HG03175 (cell line): ENCODE results near the gene CELSR1.
"Not testable (repeated sequence)": the region's sequence is repeated elsewhere in the genome, so short reads cannot be mapped to it uniquely, and the experiment has no call there.

Experiments
- ATAC-seq: cut with Tn5 transposase; IDR thresholded peaks from one replicate; pipeline ENCODE4 v1.9.1; 2021; ENCODE audit warnings: mild to moderate bottlenecking, moderate library complexity; ENCODE audit not compliant: unreplicated experiment

CELSR1 gene

GRCh38 chr22:46513908-46514550, 23.4 kb downstream of the CELSR1 start:
- no peak for ATAC-seq

DNA sequence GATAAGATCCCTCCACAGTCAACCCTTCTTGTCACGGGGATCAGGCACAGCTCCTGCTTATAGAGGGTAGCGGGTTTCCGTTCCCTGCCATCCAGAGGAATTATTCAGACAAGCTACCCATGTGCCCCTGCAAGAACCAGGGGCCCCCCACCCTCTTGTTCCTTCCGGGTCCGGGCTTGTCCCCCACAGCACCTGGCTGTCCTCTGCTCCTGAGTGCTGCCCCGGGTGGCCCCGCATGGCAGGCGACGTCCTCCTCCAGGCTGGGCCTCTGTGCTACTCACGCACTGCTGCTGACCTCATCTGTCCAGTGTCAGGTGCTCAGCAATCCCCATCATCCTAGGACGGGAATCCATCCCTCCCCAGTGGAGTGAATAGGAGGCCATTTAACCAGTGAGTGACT, 24.7 kb downstream of the CELSR1 start:
- ATAC-seq: no peak

GRCh38 chr22:46512039-46512370, 25.4 kb downstream of the CELSR1 start:
- ATAC-seq: no peak

GRCh38 chr22:46511151-46512038, 26.0 kb downstream of the CELSR1 start:
- no peak for ATAC-seq

GRCh38 chr22:46509416-46510089, 27.9 kb downstream of the CELSR1 start:
- no peak for ATAC-seq

DNA sequence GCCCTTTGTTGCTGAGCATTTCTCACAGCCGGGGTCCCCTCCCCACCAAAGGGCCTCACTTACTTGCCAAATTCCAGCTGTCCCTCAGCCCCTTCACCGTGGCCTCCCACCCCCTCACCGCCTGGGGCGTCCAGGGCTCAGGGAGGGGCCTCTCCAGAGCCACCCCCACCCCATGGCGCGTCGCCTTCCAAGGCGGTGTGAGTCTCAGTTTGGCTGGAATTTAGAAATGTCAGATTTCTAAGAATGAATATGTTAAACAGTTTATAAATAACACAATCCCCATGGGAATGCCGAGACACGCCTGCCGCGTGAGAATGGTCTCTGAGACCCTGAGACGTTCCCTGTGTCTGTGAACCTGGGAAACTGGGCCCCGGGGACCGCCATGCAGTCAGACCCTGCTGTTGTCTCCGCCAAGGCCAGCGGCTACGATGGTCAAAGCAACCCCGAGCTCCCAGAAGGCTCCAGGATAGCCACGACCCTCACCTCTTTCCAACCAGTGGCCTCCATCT, 28.9 kb downstream of the CELSR1 start:
- ATAC-seq: no peak

- no peak for ATAC-seq
Measured at GRCh38 chr22:46507451-46508425, 29.7 kb downstream of the CELSR1 start.

GRCh38 chr22:46504584-46504983, 32.8 kb downstream of the CELSR1 start:
- ATAC-seq: no peak

DNA sequence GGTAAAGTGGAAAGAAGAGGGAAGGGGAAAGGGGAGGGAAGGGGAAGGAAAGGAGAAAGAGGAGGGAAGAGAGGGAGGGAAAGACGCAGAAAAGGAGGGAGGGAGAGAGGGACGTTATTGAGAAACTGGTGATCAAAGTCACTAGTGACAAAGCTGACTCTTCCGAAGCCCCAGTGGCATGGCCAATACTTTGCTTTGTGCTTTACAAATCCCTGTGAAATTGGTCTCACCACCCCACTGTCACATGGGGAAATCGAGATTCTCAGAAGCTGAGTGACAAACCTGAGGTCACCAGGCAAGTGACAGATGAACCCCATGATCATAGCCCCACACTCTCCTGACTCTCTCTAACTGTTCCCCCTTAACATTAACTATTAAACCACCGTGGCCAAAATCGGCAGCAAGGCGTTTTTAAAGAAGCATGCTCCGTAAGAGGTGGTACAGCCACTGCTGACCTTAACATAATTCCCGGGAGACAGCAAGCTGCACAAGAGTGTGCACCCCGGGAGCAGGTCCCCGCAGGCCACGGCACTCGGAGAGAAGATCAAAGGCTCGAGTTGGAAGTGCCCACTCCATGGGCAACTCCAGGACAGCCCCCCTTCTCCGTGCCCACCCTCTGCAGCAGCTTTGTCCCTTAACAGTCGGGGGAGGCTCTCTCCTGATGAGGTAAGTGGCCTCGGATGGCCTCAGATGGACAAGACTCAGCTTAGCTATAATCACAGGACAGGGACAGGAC, 34.8 kb downstream of the CELSR1 start:
- no peak for ATAC-seq

- no peak for ATAC-seq
Measured at GRCh38 chr22:46501701-46502100, 35.7 kb downstream of the CELSR1 start.

GRCh38 chr22:46501265-46501664, 36.2 kb downstream of the CELSR1 start:
- ATAC-seq: not testable (repeated sequence)

DNA sequence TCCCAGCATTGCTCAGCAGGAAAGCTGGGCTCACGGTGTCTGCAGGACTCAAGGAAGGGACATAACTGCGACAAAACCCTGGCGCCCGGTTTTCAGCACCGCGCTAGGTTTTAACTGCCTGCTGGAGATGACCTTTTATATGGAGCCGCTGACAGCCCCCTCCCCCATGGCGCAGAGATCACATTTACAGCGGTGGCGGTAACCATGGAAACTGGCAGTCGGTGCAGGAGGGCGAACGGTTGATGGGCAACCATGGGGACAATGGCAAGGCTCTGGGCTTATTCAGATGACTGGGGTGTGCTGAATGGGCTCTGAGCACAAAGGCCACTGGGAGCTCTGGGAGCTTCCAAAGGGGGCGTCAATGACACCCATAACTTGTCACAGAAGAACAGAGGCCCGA, 37.2 kb downstream of the CELSR1 start:
- no peak for ATAC-seq

DNA sequence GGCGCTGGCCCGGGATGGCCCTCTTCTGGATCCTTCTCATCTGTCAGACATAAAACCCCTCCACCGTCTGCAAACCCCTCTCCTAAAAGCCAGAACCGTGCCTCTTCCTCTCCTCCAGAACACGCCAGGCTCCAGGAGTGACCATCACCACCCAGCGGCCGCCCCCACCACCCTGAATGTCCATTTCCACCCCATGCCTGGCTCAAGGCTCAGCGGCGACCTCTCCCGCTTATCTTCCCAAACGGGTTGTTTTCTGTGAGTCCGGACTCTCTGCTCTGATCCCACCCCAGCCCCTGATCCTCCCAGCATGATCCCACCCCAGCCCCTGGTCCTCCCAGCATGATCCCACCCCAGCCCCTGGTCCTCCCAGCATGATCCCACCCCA, 37.6 kb downstream of the CELSR1 start:
- ATAC-seq: no peak

GRCh38 chr22:46491946-46492345, 45.5 kb downstream of the CELSR1 start:
- ATAC-seq: no peak

DNA sequence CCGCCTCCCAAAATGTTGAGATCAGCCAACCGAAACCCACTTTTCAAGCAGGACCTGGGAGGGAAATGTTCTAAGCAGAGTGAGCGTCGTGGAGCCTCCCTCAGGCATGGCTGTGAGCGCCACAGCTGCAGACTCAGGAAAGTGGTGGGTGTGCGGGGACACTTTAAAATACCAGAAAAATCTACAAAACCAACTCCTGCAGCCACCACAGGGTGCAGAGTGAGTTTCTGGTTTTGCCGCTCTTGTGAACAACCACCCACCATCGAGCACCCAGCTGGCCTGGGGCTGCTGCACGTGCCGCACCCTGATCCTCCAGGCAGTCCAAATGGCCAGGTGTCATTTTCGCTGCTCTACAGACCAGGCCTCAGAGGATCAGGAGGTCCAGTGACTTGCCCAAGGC, 46.9 kb downstream of the CELSR1 start:
- no peak for ATAC-seq

DNA sequence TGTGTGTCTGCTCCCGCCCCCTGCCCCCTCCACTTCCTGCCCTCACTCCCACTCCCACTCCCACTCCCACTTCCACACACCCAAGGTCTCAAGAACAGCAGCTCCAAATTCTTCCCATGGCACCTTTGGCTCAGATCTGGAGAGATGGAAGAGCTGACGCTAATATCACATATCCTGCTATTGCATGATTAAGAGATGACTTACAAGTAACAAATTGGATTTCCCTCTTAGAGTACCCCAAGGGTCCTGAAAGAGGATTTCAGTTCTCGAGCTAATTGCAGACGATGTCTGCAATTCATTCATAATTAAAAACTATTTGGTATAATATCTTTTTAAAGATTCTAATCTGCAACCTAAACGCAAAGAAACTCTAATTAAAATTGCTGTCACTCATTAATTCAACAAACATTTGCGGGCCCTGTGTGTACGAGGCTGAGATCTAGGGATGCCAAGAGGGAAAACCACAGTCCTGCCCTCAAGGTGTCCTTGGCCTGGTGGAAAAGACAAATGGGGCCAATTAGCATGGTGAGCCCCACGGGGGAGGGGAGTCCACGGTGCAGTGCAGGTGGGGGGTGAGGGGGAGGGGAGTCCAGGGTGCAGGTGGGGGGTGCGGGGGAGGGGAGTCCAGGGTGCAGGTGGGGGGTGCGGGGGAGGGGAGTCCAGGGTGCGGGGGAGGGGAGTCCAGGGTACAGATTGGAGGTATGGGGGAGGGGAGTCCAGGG, 50.3 kb downstream of the CELSR1 start:
- no peak for ATAC-seq

DNA sequence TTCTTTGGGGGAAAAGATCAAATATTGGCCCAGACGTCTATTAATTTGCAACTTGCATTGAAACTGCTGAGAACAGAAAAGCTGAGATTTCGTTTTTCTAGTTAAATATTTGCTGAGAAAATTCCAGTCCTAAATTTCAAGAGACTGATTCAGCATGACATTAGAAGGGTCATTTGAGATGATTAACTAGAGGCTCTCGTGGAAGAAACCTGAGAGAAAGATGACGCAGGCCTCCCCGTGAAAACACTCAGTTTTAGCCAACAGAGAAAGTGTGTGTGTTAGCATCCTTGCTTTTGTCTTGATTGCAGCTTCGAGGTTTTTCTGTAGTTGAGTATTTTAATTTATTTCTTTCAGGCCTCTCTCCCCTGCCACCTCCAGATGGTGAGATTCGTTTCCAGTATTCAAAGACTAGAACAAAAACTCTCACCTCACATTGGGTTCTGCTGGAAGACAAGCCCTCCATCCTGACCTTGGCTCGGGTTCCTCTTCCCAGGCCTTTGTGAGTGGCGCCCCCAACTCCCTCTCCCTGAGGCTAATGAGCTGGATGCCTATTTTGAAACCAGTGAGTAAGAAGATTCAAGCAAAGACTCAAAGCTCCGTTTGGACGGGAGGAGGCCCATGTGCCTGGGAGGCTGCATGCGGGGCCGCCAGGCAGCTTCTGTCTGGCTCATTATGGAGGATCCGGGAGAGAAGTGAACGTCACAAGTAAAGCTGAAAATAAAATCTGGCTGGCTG, 52.4 kb downstream of the CELSR1 start:
- no peak for ATAC-seq

GRCh38 chr22:46484156-46484860, 53.1 kb downstream of the CELSR1 start:
- ATAC-seq: no peak
